Keratinocyte (primary cell): ENCODE results near the gene CD247. TPM values are rescaled to one million over a fixed set of nuclear protein-coding genes. Genes with fewer than 3 reads are reported as not detected.

ENCODE experiments used
- DNase-seq: peaks from one replicate; pipeline ENCODE4 v3.0.0-alpha.2; 2011; ENCODE audit warnings: low read depth, missing footprints, low spot score
- FAIRE-seq: peaks from 2 replicates; lab custom pipeline; 2011; peaks lifted over from hg19 to GRCh38; lab: Jason Lieb, UNC
- H2AFZ ChIP-seq: 2 replicates; pipeline ENCODE4 v1.6.0; 2012; ENCODE audit warnings: low read length, control low read depth, inconsistent platforms; ENCODE audit not compliant: control insufficient read depth
- H3K27ac ChIP-seq: 2 replicates; pipeline ENCODE4 v1.5.1; 2011; ENCODE audit warnings: low read length; ENCODE audit not compliant: control insufficient read depth, insufficient read depth
- H3K27me3 ChIP-seq: 3 replicates; pipeline ENCODE4 v1.6.0; 2011; ENCODE audit warnings: low read length; ENCODE audit not compliant: control insufficient read depth, insufficient read depth; ENCODE audit errors: extremely low read depth
- H3K36me3 ChIP-seq, 2 experiments: 2 replicates in 1 of 2; 3 replicates in 1 of 2; pipeline ENCODE4 v1.5.1; 2011; ENCODE audit warnings: low read length in 2 of 2, mild to moderate bottlenecking in 1 of 2; ENCODE audit not compliant: control insufficient read depth in 2 of 2, insufficient read depth in 2 of 2; ENCODE audit errors: extremely low read depth in 1 of 2
- H3K4me1 ChIP-seq: 3 replicates; pipeline ENCODE4 v1.5.1; 2011; ENCODE audit warnings: low read length; ENCODE audit not compliant: control insufficient read depth, insufficient read depth; ENCODE audit errors: extremely low read depth
- H3K4me2 ChIP-seq: 3 replicates; pipeline ENCODE4 v1.6.0; 2011; ENCODE audit warnings: low read depth, low read length; ENCODE audit not compliant: control insufficient read depth, insufficient read depth; ENCODE audit errors: extremely low read depth
- H3K4me3 ChIP-seq, 3 experiments: fragments of 200-600 bp in 1 of 3; sonication (generic) in 1 of 3; 2 replicates in 2 of 3; 3 replicates in 1 of 3; pipeline ENCODE4 v1.5.1; 2011 to 2016; ENCODE audit warnings: low read length in 3 of 3, mild to moderate bottlenecking in 3 of 3, control low read depth in 2 of 3, inconsistent platforms in 1 of 3, low read depth in 1 of 3, mixed read lengths in 1 of 3, mixed run types in 1 of 3, moderate library complexity in 1 of 3; ENCODE audit not compliant: control insufficient read depth in 2 of 3, insufficient read depth in 2 of 3; ENCODE audit errors: extremely low read depth in 1 of 3
- H3K79me2 ChIP-seq: 2 replicates; pipeline ENCODE4 v1.6.0; 2012; ENCODE audit warnings: low read length; ENCODE audit not compliant: control insufficient read depth, insufficient read depth
- H3K9ac ChIP-seq: 3 replicates; pipeline ENCODE4 v1.6.0; 2011; ENCODE audit warnings: low read length; ENCODE audit not compliant: control insufficient read depth, insufficient read depth; ENCODE audit errors: extremely low read depth
- H3K9me1 ChIP-seq: 3 replicates; pipeline ENCODE4 v1.6.0; 2011; ENCODE audit warnings: low read length; ENCODE audit not compliant: control insufficient read depth, insufficient read depth; ENCODE audit errors: extremely low read depth
- H3K9me3 ChIP-seq: 2 replicates; pipeline ENCODE4 v1.5.1; 2012; ENCODE audit warnings: low read depth, low read length; ENCODE audit not compliant: control insufficient read depth
- H4K20me1 ChIP-seq: 3 replicates; pipeline ENCODE4 v1.6.0; 2011; ENCODE audit warnings: low read length; ENCODE audit not compliant: control insufficient read depth, insufficient read depth; ENCODE audit errors: extremely low read depth
- CTCF ChIP-seq, 3 experiments: IDR thresholded peaks in 1 of 3; conservative IDR thresholded peaks in 1 of 3; optimal IDR thresholded peaks in 1 of 3; 2 replicates in 2 of 3; 3 replicates in 1 of 3; pipeline versions ENCODE3 to v1.5.1; 2011; ENCODE audit warnings: low read length in 3 of 3, mild to moderate bottlenecking in 3 of 3, moderate library complexity in 2 of 3, control low read depth in 1 of 3, inconsistent platforms in 1 of 3; ENCODE audit not compliant: insufficient read depth in 2 of 3; ENCODE audit errors: extremely low read depth in 1 of 3
- EZH2 ChIP-seq: IDR thresholded peaks from one replicate; pipeline ENCODE4 v1.6.1; 2012; ENCODE audit warnings: inconsistent platforms, mild to moderate bottlenecking, low read length, moderate library complexity
- dilution Hi-C: fragments of 300-500 bp; cut with MboI; formaldehyde crosslinking; loops from one replicate; pipeline ENCODE4 v1.7.0; 2020; ENCODE audit warnings: low sequenced_read_pairs; ENCODE audit not compliant: extremely low pct_ligation_motif_present
- polyA plus RNA-seq, 5 experiments: library from polyadenylated mRNA; depleted of rRNA in 3 of 5; stranded (reverse) in 3 of 5; stranded (forward) in 1 of 5; unstranded in 1 of 5; fragments of >200 nt; gene quantifications; 1 replicate in 1 of 5; 2 replicates in 3 of 5; 3 replicates in 1 of 5; pipeline versions ENCODE4 v1.2.1 to v1.2.3, GENCODE V29; 2011 to 2012; ENCODE audit warnings: missing spikeins in 2 of 5, low read depth in 1 of 5, low replicate concordance in 1 of 5

CD247 gene
- polyA plus RNA-seq, 1 donor (not counting 4 experiments of a cell fraction or from before 2014, with no cell fraction given), result not detected

- TF ChIP-seq EZH2 (no peak), CTCF (optimal IDR thresholded peaks at IDR 0.05 in 1 of 3, IDR thresholded peaks at IDR 0.05 in 1 of 3, conservative IDR thresholded peaks at IDR 0.05 in 1 of 3; ENCODE audit: extremely low read depth in 1 of 3, insufficient read depth in 2 of 3, low read length in 3 of 3) (no peak)
- H3K9me1 ChIP-seq, result no peaks in the 10 kb centered on the region
- H3K9me3 ChIP-seq, result no peaks in the 10 kb centered on the region
- no peak overlapping the region for H3K4me2 ChIP-seq
- H3K4me1 ChIP-seq, result no peaks in the 10 kb centered on the region
- H3K9ac ChIP-seq, result no peak overlapping the region
- H3K36me3 ChIP-seq, result no peaks in the 10 kb centered on the region
- H3K27ac ChIP-seq, result no peak overlapping the region
- no peak overlapping the region for H2AFZ ChIP-seq
- H3K27me3 ChIP-seq, result peaks cover 7% of the 10 kb centered on the region
- no peaks in the 10 kb centered on the region for H4K20me1 ChIP-seq
- FAIRE-seq (no peak), DNase-seq (no peak)
- dilution Hi-C loops, result loop anchor here (25.0 kb wide), 1 partner anchor 453 kb away; no protein-coding TSS in a partner anchor
- H3K4me3 ChIP-seq, result no peak overlapping the region
- no peaks in the 10 kb centered on the region for H3K79me2 ChIP-seq
Measured at GRCh38 chr1:167515461-167515860, 2.9 kb downstream of the CD247 start.

DNA sequence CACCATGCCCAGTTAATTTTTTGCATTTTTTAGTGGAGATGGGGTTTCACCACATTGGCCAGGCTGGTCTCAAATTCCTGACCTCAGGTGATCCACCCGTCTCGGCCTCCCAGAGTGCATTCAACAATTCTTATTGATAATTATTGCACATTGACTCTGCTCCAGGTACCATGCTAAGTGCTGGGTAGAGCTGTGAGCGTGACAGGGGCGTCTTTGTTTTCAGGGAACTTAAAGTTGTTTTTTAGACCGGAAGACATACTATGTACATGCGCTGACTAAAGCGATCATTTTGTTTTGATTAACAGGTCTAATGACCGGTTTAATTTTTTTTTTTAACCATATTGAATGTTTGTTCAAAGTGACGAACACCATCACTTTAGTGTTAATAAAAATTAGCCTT is 4.0 kb downstream of the CD247 start:
- DNase-seq (no peak), FAIRE-seq (no peak)
- Histone ChIP-seq H3K9ac (no peak overlapping the region), H3K4me2 (no peak overlapping the region), H3K4me1 (no peaks in the 10 kb centered on the region), H3K9me1 (no peaks in the 10 kb centered on the region), H3K9me3 (no peaks in the 10 kb centered on the region), H4K20me1 (no peaks in the 10 kb centered on the region), H3K27ac (no peak overlapping the region), H2AFZ (no peak overlapping the region), H3K79me2 (no peaks in the 10 kb centered on the region), H3K27me3 (peaks cover 7% of the 10 kb centered on the region), H3K36me3 (no peaks in the 10 kb centered on the region), H3K4me3 (no peak overlapping the region)
- TF ChIP-seq CTCF (optimal IDR thresholded peaks at IDR 0.05 in 1 of 3, IDR thresholded peaks at IDR 0.05 in 1 of 3, conservative IDR thresholded peaks at IDR 0.05 in 1 of 3; ENCODE audit: extremely low read depth in 1 of 3, insufficient read depth in 2 of 3, low read length in 3 of 3) (no peak), EZH2 (no peak)
- dilution Hi-C loops, result loop anchor here (25.0 kb wide), 1 partner anchor 452 kb away; no protein-coding TSS in a partner anchor
